ENCODE measurements around the gene TMED3.
A peak's percentile ranks its signal among the peaks of the same experiment; 100 is the strongest.

The TMED3 gene

GRCh38 chr15:79310985-79311900 lies at the start of gene TMED3:
Gene TMED3 (plus strand): TSS chr15:79311112. CDS start chr15:79311250, 138 bp downstream.
- DNase-seq (peak; percentile 85), ATAC-seq (peak; percentile 94)

GRCh38 chr15:79261836-79262235 lies 49.1 kb upstream of the TMED3 start:
- DNase-seq: no peak
- ATAC-seq: no peak

DNA sequence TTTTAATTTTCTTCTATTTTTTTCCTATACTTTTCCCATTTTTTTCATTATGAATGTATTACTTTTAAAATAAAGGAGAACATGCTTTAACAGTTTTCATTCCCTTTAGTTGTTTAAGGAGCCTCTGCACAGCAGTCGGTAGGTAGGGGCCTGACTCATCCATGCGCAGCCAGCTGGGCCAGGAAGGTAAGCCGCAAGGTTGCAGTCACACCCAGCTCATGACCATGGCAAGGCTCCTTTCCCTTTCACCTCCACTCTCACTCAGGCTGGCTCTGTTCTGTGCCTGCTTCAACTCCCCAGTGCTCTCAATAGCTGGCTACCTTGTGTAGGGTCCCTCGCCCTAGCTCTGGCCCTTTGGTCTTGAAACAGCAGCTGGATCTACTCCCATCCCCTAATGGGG lies 45.7 kb upstream of the TMED3 start:
- no peak for DNase-seq
- ATAC-seq: no peak

- no peak for ATAC-seq
Measured at GRCh38 chr15:79265987-79266579, 44.8 kb upstream of the TMED3 start.

DNA sequence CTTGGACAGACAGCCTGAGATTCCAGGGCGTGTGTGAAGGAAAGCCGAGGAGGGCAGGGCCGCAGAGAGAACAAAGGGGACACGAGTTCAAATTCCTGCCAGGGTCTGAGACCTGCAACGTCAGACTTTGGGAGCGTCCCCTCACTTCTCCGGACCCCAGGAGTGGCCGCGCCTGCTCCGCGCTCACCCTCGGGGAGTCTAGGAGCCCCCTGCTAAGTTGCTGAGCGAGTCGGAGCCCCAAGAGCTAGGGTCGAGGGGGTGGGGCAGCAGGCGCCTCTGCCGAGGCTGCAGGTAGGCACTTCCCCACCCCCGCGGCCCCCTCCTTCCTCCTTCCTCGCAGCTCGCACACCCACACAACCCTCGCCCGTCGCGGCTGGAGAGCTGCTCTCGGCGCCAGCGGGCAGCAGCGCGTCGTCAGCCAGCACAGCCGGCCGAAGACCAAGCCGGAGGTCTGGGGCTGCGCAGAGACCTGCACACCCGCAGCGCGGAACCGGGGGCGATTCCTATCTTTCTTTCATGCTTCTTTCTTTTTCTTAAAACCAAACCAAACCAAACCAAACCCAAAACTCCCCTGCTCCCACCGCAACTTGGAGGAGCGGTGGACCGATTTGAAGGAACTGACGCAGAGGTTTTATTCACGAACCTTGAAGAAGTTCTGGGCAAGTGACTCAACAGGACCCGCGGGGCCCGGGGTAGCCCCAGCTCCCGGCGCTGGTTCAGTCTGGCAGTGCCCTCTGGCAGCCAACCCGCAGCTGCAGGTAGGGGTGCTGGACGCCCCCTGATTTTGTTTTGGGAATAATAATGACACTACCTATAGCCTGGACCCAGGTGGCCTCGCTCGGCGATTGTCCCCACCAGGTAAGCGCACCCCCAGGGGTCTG lies 28.3 kb upstream of the TMED3 start, which contains the start of gene ANKRD34C:
Gene ANKRD34C (plus strand): TSS at position 352 of the 881 bp plus-strand sequence. CDS start 10,563 bp downstream, outside the sequence.
- DNase-seq (no peak), ATAC-seq (no peak)

More at GRCh38 chr15:79265987-79266579, 44.8 kb upstream of the TMED3 start:
- DNase-seq: no peak

DNA sequence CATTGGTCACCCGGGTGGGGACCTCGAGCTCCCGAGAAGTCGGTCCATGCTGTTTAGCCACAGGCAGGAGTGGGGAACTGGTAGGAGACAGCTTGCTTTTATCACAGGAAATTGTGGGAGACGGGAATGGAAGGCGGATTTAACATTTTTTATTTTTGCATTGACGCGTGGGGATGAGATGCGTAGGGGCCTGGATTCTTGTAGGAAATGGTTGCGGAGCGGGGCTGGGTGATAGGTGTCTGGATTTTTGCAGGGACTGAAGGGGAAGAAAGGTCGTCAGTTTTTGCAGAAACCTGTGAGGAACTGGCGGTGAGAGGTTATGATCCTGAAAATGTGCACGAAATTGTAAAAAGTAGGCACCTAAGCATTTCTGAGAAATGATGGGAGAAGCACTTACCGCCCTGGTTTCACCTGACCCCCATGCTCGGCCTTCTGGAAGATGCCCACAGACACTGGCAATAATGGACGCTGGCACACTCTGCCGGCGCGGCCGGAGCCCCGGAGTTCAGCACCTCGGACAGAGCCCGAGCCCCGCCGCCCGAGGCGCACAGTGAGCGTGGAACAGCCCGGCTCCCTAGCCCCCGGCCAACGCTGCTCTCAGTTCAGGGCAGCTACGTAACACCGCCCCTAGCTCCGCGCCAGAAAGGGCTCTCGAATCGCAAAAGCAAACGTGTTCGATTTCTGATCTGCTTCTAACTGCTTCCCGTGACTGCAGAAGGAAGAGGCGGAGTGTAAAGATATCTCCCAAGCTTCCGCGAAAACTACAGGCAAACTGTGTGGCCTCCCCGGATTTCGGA lies 27.5 kb upstream of the TMED3 start:
- DNase-seq (peak; percentile 58), ATAC-seq (peak; percentile 59)

DNA sequence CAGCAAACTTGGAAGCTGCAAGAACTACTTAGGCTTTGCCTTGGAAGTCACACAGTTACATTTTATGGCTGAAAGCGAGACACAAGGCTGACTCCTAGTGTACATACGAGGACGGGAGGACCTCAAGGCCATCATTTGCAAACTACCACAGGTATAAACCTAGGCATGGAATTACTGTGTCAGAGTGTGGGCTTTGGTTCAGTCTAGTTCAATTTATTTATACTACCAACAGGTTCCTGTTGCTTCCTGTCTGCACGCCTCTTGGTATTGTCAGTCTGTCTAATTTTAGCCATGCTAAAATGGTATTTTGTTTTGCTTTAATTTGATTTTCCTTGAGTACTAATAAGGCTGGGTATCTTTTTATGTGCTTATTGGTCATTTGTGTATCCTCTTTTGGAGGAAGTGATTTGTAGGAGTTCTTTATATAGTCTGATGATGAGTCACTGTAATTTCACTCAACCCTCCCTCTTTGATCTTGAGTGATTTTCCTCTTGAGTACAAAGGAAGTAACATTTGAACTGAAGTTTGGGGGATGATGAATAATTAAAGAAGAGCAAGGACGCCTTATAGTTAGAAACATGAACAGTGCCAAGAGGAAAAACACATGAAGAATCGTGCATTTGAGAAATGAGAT lies 20.2 kb upstream of the TMED3 start:
- DNase-seq: no peak
- ATAC-seq: peak; percentile 69

- DNase-seq (no peak), ATAC-seq (no peak)
Measured at GRCh38 chr15:79292011-79292410, 18.9 kb upstream of the TMED3 start.

DNA sequence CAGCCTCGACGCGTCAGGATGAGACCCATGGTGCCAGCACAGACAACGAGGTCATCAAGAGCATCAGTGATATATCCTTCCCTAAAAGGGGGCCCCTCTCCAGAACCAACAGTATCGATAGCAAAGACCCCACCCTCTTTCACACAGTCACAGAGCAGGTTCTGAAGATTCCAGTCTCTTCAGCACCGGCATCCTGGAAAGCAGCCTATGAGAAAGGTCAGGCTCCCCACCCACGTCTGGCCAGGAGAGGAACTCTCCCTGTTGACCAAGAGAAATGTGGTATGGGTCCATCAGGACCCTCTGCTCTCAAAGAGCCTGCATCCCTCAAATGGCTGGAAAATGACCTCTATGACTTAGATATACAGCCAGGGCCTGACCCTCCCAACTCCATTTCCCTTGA lies 16.8 kb upstream of the TMED3 start:
- ATAC-seq (no peak), DNase-seq (no peak)

DNA sequence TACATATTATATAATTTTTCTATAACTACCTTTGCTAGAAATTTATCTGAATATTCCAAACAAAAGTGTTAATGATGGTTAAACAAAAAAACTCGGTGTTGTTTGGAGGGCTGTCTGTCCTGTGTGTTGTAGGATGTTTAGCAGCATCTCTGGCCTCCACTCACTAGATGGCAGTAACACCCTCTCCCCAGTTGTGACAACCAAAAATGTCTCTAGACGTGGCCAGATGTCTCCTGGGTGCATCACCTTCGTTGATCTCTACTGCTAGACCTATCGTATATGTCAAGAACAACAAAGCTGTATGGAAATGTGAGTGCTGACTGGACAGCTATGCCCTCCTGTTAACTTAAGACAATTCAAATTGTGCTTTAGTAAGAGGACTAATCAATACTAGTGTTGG lies 14.3 kb upstream of the TMED3 start:
- peak; percentile 65 for ATAC-seq
- peak; percentile 10 for DNase-seq

DNA sequence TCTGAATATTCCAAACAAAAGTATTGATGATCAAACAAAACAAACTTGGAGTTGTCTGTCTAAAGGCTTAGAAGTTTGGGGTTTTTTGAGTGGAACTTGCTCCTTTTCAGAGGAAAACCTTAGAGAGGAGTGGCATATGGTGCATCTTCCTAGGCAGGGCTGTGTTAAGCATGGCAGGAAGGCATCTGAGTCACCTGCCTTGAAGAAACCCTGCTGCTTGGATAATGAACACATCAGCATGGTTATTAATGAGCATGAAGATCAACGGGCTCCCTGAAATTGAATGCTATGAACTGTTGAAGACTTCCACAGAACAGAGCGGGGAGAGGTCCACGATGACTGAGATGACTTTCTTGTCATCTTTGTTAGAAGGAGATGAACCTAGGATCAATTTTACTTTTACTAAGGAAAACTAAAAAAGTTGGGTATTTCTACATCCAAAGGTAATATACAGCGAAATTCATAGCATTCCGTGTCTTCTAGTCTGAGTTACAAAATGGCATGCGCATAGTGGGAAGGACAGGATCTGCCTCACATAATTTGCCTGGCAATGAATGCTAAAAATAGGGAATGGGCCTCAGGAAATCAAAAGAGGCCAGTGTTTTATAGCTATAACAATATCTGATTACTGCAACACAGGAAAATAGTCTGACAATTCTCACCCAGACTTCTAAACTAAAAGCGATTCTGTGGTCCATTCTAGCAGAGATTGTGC lies 11.6 kb upstream of the TMED3 start:
- no peak for ATAC-seq
- DNase-seq: no peak

DNA sequence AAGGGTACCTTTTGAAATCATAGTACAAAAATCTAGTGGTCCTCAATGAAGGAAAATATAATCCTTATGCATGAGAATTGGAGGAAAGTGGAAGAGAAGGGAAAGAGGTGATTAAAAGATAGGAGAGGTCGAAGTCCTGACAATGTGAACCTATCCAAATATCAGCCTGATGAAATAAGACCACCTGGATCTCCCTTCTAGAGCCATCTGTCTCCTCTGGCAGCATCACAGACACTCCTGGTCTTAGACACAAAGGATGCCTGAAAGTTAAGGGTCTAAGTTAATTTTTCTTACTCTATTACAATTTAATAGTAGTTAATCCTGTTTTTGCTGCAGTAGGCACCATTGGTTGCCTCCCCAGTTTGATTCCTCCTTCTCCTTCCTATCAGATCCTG lies 11.1 kb upstream of the TMED3 start:
- DNase-seq (no peak), ATAC-seq (no peak)

GRCh38 chr15:79307251-79307650 lies 3.7 kb upstream of the TMED3 start:
- ATAC-seq (peak; percentile 48), DNase-seq (peak; percentile 11)

GRCh38 chr15:79308874-79309273 lies 2.0 kb upstream of the TMED3 start:
- ATAC-seq: no peak
- DNase-seq: no peak

- ATAC-seq (peak; percentile 58), DNase-seq (no peak)
Measured at GRCh38 chr15:79310612-79310984, 314 bp upstream of the TMED3 start.

DNA sequence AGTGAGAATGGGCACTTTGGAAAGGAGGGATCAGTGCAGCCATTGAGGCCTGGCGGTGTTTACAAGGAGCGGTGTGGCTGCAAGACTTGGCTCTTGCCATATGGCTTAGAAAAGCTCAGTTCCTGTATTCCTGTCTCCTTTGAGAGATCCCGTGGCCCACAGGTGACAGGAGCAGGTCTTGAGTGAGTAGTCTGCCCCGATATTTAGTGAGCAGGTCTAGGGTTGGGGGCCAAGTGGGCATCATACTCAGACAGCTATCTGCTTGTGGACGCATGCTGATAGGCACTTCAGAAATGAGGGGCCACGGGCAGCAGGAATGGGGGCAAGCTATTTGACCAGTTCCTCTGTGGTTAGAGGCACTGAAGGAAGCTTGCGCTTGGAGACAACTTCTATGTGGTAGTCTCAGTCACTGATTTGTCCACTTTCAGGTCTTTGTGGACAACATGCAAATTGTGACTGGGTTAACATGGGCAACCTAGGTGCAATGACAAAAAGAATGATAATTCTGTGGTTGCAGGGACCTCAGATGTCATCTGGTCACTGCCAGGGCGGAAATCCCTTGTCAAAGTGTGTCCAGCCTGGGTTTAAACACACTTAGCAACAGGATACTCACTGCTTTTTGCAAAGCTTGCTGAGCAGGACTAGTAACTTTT lies 1.1 kb downstream of the TMED3 start:
- DNase-seq (no peak), ATAC-seq (no peak)

GRCh38 chr15:79314186-79314585 lies 3.3 kb downstream of the TMED3 start:
- no peak for ATAC-seq
- DNase-seq: no peak

DNA sequence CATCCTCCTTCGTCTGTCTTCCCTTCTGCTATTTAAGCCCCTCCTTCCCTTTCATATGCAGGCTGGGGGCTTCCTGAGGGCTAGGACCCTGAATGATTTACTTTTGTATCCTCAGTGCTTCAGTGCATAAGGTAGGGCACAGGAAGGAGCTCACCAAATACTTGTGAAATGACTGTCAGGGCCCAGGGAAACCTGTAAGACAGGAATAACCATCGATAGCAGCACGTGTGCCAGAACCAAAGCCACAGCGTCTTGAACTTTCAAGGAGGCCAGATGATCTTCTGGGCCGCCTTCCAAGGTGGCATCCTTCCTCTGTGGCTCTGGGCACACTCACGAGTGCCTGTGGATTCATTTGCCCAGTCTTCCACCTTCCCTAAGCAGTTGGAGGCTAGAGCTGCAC lies 3.9 kb downstream of the TMED3 start:
- ATAC-seq: no peak
- DNase-seq: no peak

GRCh38 chr15:79315623-79316328 lies 4.9 kb downstream of the TMED3 start:
- no peak for ATAC-seq
- DNase-seq: no peak
